ENCODE results near the gene EMC8. TPM values are rescaled to one million over a fixed set of nuclear protein-coding genes. Genes with fewer than 3 reads are reported as not detected.
"Not testable (repeated sequence)": the region's sequence is repeated elsewhere in the genome, so short reads cannot be mapped to it uniquely, and the experiment has no call there.

Gene EMC8
- total and polyA plus RNA-seq, 10 of the 15 experiments (the other 5 are each of a cell fraction or from before 2014, with no cell fraction given), result 7.8 to 62.0 (median 33.5) TPM

- H3K9me3 ChIP-seq (replicated peaks; ENCODE audit: control insufficient read depth, insufficient read depth, low read length); BruUV-seq (replicated peaks); H3K36me3 ChIP-seq (ENCODE audit: control insufficient read depth in 2 of 2, insufficient read depth in 2 of 2, low read length in 1 of 2); ATAC-seq; FAIRE-seq; H4K20me1 ChIP-seq (ENCODE audit: control insufficient read depth, insufficient read depth); H3K79me2 ChIP-seq (ENCODE audit: control insufficient read depth, insufficient read depth, low read length); H3K4me2 ChIP-seq (ENCODE audit: control insufficient read depth, insufficient read depth); H3K27ac ChIP-seq (ENCODE audit: control insufficient read depth, insufficient read depth); H3K9ac ChIP-seq (ENCODE audit: control insufficient read depth, insufficient read depth, low read length); DNase-seq (ENCODE audit: low read depth, low spot score); H2AFZ ChIP-seq (ENCODE audit: control insufficient read depth, low read depth, low read length); intact Hi-C loops (cut with micrococcal nuclease; ENCODE audit: unreplicated experiment); H3K4me3 ChIP-seq; H3K27me3 ChIP-seq (replicated peaks in 1 of 2; ENCODE audit: control insufficient read depth in 2 of 2, insufficient read depth in 2 of 2, low read length in 1 of 2): not testable (repeated sequence)
- RAD21 ChIA-PET (ENCODE audit: unreplicated experiment), result interaction anchor here (0.7 to 9.6 kb wide), 4 partner anchors 81 to 199 kb away, joined by 3 to 211 read pairs (median 5); partner anchors contain the start of gene IRF8
- peaks cover 10% of the 10 kb centered on the region for H3K4me1 ChIP-seq (ENCODE audit: control insufficient read depth, insufficient read depth, low read length)
- WGBS (ENCODE audit: insufficient coverage, insufficient replicate concordance, low lambda C conversion rate, missing lambda C conversion rate), result 35% methylated on average over 6 of the region's 6 CpGs
- CTCF ChIA-PET, result interaction anchor here (1.2 to 9.6 kb wide), 4 partner anchors 8 to 172 kb away, joined by 3 to 337 read pairs (median 32); no protein-coding TSS in a partner anchor
- POLR2A ChIA-PET, result interaction anchor here (0.6 kb wide), 2 partner anchors 77 to 85 kb away, joined by 5 to 7 read pairs; no protein-coding TSS in a partner anchor
- SMC1A ChIA-PET (ENCODE audit: uncharacterized antibody, unreplicated experiment), result interaction anchor here (1.4 kb wide), 1 partner anchor 172 kb away, joined by 5 read pairs; no protein-coding TSS in a partner anchor
- in situ Hi-C loops (cut with MboI), result loop anchor here (25.0 kb wide), 1 partner anchor 520 kb away; no protein-coding TSS in a partner anchor
These were observed 17.9 kb upstream of the EMC8 start for GRCh38 chr16:85817195-85817594.

- H3K27me3 ChIP-seq (replicated peaks in 1 of 2; ENCODE audit: control insufficient read depth in 2 of 2, insufficient read depth in 2 of 2, low read length in 1 of 2), result peaks cover 0 to 3% of the 10 kb centered on the region in 2 experiments; a peak in 1 of 4 replicates
- H3K4me3 ChIP-seq, result no peak overlapping the region
- no peaks in the 10 kb centered on the region for H3K9me3 ChIP-seq (replicated peaks; ENCODE audit: control insufficient read depth, insufficient read depth, low read length)
- POLR2A ChIA-PET, result interaction anchor here (0.6 kb wide), 1 partner anchor 570 kb away, joined by 7 read pairs; no protein-coding TSS in a partner anchor
- no peak for FAIRE-seq
- no peak for TF ChIP-seq TARDBP (IDR thresholded peaks at IDR 0.05; ENCODE audit: borderline replicate concordance)
- no peak for TF ChIP-seq GABPA (IDR thresholded peaks at IDR 0.05; ENCODE audit: low read depth)
- TF ChIP-seq CREB1 (IDR thresholded peaks at IDR 0.05; ENCODE audit: low read depth), result no peak
- TF ChIP-seq ZNF274 (IDR thresholded peaks at IDR 0.05; ENCODE audit: insufficient read depth, insufficient read length), result no peak
- TF ChIP-seq LARP7 (IDR thresholded peaks at IDR 0.05), result no peak
- TF ChIP-seq E2F8 (IDR thresholded peaks at IDR 0.05; ENCODE audit: low read depth, partially characterized antibody), result no peak
- TF ChIP-seq NKRF (conservative IDR thresholded peaks at IDR 0.05), result no peak
- no peak for TF ChIP-seq PAX8 (IDR thresholded peaks at IDR 0.05)
- no peak for TF ChIP-seq NRF1 (conservative IDR thresholded peaks at IDR 0.05; ENCODE audit: low read depth, low read length)
- no peak for TF ChIP-seq HDAC6 (IDR thresholded peaks at IDR 0.05; ENCODE audit: unreplicated experiment)
- no peak for TF ChIP-seq SREBF2 (IDR thresholded peaks at IDR 0.05; ENCODE audit: low read length)
- TF ChIP-seq CBFB (IDR thresholded peaks at IDR 0.05; ENCODE audit: low read depth), result no peak
- TF ChIP-seq POLR2AphosphoS2 (IDR thresholded peaks at IDR 0.05; ENCODE audit: low read depth, low read length), result no peak
- H4K20me1 ChIP-seq (ENCODE audit: control insufficient read depth, insufficient read depth), result no peaks in the 10 kb centered on the region
- no peak overlapping the region for H3K27ac ChIP-seq (ENCODE audit: control insufficient read depth, insufficient read depth)
- RAD21 ChIA-PET (ENCODE audit: unreplicated experiment), result interaction anchor here (0.7 to 1.3 kb wide), 2 partner anchors 173 to 1291 kb away, joined by 3 to 4 read pairs; no protein-coding TSS in a partner anchor
- H3K79me2 ChIP-seq (ENCODE audit: control insufficient read depth, insufficient read depth, low read length), result no peaks in the 10 kb centered on the region
- H3K4me1 ChIP-seq (ENCODE audit: control insufficient read depth, insufficient read depth, low read length), result peaks cover 3% of the 10 kb centered on the region
- no peak overlapping the region for H3K9ac ChIP-seq (ENCODE audit: control insufficient read depth, insufficient read depth, low read length)
- no peaks in the 10 kb centered on the region for H3K36me3 ChIP-seq (ENCODE audit: control insufficient read depth in 2 of 2, insufficient read depth in 2 of 2, low read length in 1 of 2)
- intact Hi-C loops (cut with micrococcal nuclease; ENCODE audit: unreplicated experiment) (no loop called here), in situ Hi-C loops (cut with MboI) (loop anchor here (25.0 kb wide), 1 partner anchor 521 kb away; no protein-coding TSS in a partner anchor)
- no peak overlapping the region for H2AFZ ChIP-seq (ENCODE audit: control insufficient read depth, low read depth, low read length)
- ATAC-seq, result no peak
- 76% methylated on average over 14 of the region's 14 CpGs for WGBS (ENCODE audit: insufficient coverage, insufficient replicate concordance, low lambda C conversion rate, missing lambda C conversion rate)
- BruUV-seq (replicated peaks), result no TSS peak
- H3K4me2 ChIP-seq (ENCODE audit: control insufficient read depth, insufficient read depth), result no peak overlapping the region
- no peak for DNase-seq (ENCODE audit: low read depth, low spot score)
- CTCF ChIA-PET, result interaction anchor here (1.0 to 1.5 kb wide), 3 partner anchors 9 to 200 kb away, joined by 3 to 4 read pairs (median 3); no protein-coding TSS in a partner anchor
- SMC1A ChIA-PET (ENCODE audit: uncharacterized antibody, unreplicated experiment), result interaction anchor here (0.8 to 1.2 kb wide), 2 partner anchors 200 to 206 kb away, joined by 3 read pairs; no protein-coding TSS in a partner anchor
These were observed 16.8 kb upstream of the EMC8 start for GRCh38 chr16:85816159-85816558.

Measured in GM12878 (cell line).